Endothelial cell (in vitro differentiated cells): ENCODE results near the gene ZNRF3. TPM values are rescaled to one million over a fixed set of nuclear protein-coding genes. Genes with fewer than 3 reads are reported as not detected.

Source experiments
- DNase-seq: peaks from one replicate; pipeline ENCODE4 v3.0.0; 2021; ENCODE audit warnings: low spot score
- H3K27ac Mint-ChIP-seq: one replicate; pipeline ENCODE4 v1.8.0; 2021; ENCODE audit warnings: mixed read lengths, inconsistent platforms; ENCODE audit not compliant: unreplicated experiment
- H3K27me3 Mint-ChIP-seq: one replicate; pipeline ENCODE4 v1.8.0; 2021; ENCODE audit warnings: mild to moderate bottlenecking, moderate library complexity, mixed read lengths, inconsistent platforms; ENCODE audit not compliant: unreplicated experiment
- H3K36me3 Mint-ChIP-seq: one replicate; pipeline ENCODE4 v1.8.0; 2021; ENCODE audit warnings: mild to moderate bottlenecking, low read depth, mixed read lengths, inconsistent platforms; ENCODE audit not compliant: unreplicated experiment
- H3K4me1 Mint-ChIP-seq: one replicate; pipeline ENCODE4 v1.8.0; 2021; ENCODE audit warnings: mild to moderate bottlenecking, mixed read lengths, inconsistent platforms; ENCODE audit not compliant: unreplicated experiment
- H3K4me3 Mint-ChIP-seq: one replicate; pipeline ENCODE4 v1.8.0; 2021; ENCODE audit warnings: mild to moderate bottlenecking, mixed read lengths, inconsistent platforms; ENCODE audit not compliant: unreplicated experiment
- H3K9me3 Mint-ChIP-seq: one replicate; pipeline ENCODE4 v1.8.0; 2021; ENCODE audit warnings: mixed read lengths, inconsistent platforms; ENCODE audit not compliant: unreplicated experiment
- CTCF ChIP-seq: fragments of 200-600 bp; sonication (generic); IDR thresholded peaks from one replicate; pipeline ENCODE4 v1.5.0; 2021; ENCODE audit warnings: antibody characterized with exemption; ENCODE audit not compliant: unreplicated experiment
- long read RNA-seq: library from polyadenylated mRNA; unstranded; transcript quantifications from one replicate; pipeline ENCODE4 v2.0.0, GENCODE V29; 2020; ENCODE audit not compliant: unreplicated experiment
- total RNA-seq: library from RNA; stranded (reverse); fragmentation: NEBNext Ultra II Directional; extraction: Animal tissue kit (Norgen Biotek cat#: 25700); gene quantifications from one replicate; pipeline ENCODE4 v1.2.1, GENCODE V29; 2021; ENCODE audit not compliant: unreplicated experiment

Gene ZNRF3
- total RNA-seq: 3.3 TPM
- long read RNA-seq: 0 reads

- no peaks in the 10 kb centered on the region for H3K9me3 Mint-ChIP-seq
- H3K4me1 Mint-ChIP-seq: peaks cover 19% of the 10 kb centered on the region
- H3K36me3 Mint-ChIP-seq: no peaks in the 10 kb centered on the region
- H3K27ac Mint-ChIP-seq: peak within 1 kb of the TSS; percentile 9
- DNase-seq: peak; percentile 96
- H3K4me3 Mint-ChIP-seq: peak within 1 kb of the TSS; percentile 92
- H3K27me3 Mint-ChIP-seq: peaks cover 6% of the 10 kb centered on the region
- TF ChIP-seq CTCF: no peak
Measured at GRCh38 chr22:28882878-28883656, at the start of gene ZNRF3. Gene ZNRF3 (plus strand): TSS chr22:28883572. CDS start chr22:28883767, 195 bp downstream.

DNA sequence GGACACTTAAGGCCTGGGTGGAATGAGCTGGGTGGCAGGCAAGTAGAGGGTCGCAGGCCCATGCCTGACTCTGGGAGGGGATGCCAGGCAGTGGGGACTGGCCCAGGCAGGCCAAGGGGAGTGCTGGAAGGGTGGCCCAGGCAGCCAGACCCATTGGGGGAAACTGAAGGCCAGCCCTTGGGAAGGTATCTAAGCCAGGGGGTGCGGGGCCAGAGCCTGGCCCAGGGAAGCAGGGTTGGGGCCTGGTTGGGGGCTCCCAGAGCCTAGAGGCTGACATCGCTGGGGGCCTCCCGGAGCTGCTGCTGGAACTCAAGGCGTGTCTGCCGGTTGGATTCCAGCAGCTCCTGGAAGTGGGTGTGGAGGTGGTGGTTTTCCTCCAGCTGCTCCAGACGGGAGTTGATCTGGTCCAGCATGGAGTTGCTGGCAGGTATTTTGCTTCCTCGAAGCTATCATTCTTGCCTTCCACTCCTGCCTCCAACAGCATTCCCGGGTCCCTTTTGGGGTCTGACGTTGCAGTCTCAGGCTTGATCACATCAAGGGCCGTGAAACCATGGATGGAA is 47.7 kb upstream of the ZNRF3 start:
- no peak for DNase-seq
- Mint-ChIP-seq H3K27me3 (no peaks in the 10 kb centered on the region), H3K27ac (peak overlapping the region; percentile 42), H3K36me3 (no peaks in the 10 kb centered on the region), H3K4me1 (peaks cover 3% of the 10 kb centered on the region), H3K4me3 (no peak overlapping the region), H3K9me3 (no peaks in the 10 kb centered on the region)
- TF ChIP-seq CTCF: no peak

GRCh38 chr22:28837640-28838039 is 45.7 kb upstream of the ZNRF3 start:
- no peak overlapping the region for H3K4me3 Mint-ChIP-seq
- peaks cover 3% of the 10 kb centered on the region for H3K4me1 Mint-ChIP-seq
- DNase-seq: no peak
- no peaks in the 10 kb centered on the region for H3K36me3 Mint-ChIP-seq
- no peak overlapping the region for H3K27ac Mint-ChIP-seq
- no peaks in the 10 kb centered on the region for H3K27me3 Mint-ChIP-seq
- no peaks in the 10 kb centered on the region for H3K9me3 Mint-ChIP-seq
- TF ChIP-seq CTCF: no peak

DNA sequence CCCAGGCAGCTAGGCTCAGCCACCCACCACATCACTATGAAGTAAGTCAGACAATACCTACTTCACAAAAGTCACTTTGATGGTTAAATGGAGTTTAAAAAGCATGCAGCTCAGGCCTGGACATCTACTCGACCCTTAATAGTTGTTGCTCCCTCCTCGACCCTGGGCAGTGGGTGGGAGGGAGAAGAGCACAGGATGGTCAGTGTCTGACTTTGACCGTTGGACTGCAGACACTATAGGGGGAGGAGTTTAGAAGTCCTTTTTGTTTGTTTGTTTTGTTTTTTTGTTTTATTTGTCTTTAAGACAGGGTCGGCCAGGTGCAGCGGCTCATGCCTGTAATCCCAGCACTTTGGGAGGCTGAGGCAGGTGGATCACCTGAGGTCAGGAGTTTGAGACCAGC is 44.4 kb upstream of the ZNRF3 start:
- Mint-ChIP-seq H3K27ac (no peak overlapping the region), H3K36me3 (no peaks in the 10 kb centered on the region)

More for the DNA sequence above, 44.4 kb upstream of the ZNRF3 start:
- no peak for TF ChIP-seq CTCF
- no peaks in the 10 kb centered on the region for H3K9me3 Mint-ChIP-seq
- DNase-seq: no peak
- H3K27me3 Mint-ChIP-seq: no peaks in the 10 kb centered on the region
- peaks cover 3% of the 10 kb centered on the region for H3K4me1 Mint-ChIP-seq
- H3K4me3 Mint-ChIP-seq: no peak overlapping the region
